H1 (cell line): ENCODE data around the gene UBN1. TPM values are rescaled to one million over a fixed set of nuclear protein-coding genes. Genes with fewer than 3 reads are reported as not detected.
A peak's percentile ranks its signal among the peaks of the same experiment; 100 is the strongest.

Experiments used
- CTCF ChIA-PET: fragments of 300-600 bp; sonication (Branson Sonifier 250); formaldehyde crosslinking; loops from one replicate; lab custom pipeline; 2021; ENCODE audit not compliant: partially characterized antibody; lab: Charles Lee
- POLR2A ChIA-PET: fragments of 300-600 bp; sonication (Branson Sonifier 250); formaldehyde crosslinking; loops from one replicate; lab custom pipeline; 2021; ENCODE audit warnings: inconsistent platforms; ENCODE audit not compliant: partially characterized antibody; lab: Charles Lee
- DNase-seq, 2 experiments: peaks; one replicate each; pipeline versions ENCODE4 v3.0.0 to v3.0.0-alpha.2; 2010 to 2022; ENCODE audit warnings: low spot score in 2 of 2, low read depth in 1 of 2, mixed read lengths in 1 of 2
- FAIRE-seq: peaks from 2 replicates; lab custom pipeline; 2011; peaks lifted over from hg19 to GRCh38; lab: Jason Lieb, UNC
- H2AFZ ChIP-seq: 2 replicates; pipeline ENCODE4 v1.8.1; 2012; ENCODE audit warnings: low read length, inconsistent platforms
- H2AK5ac ChIP-seq: 2 replicates; pipeline ENCODE4 v1.6.1; 2013; ENCODE audit warnings: low read depth, low read length
- H2BK120ac ChIP-seq: replicated peaks from 2 replicates; pipeline ENCODE3; 2013; ENCODE audit warnings: low read depth, low read length, inconsistent platforms
- H2BK12ac ChIP-seq: 2 replicates; pipeline ENCODE4 v1.6.1; 2013; ENCODE audit warnings: low read depth, low read length
- H2BK15ac ChIP-seq: 2 replicates; pipeline ENCODE4 v1.6.1; 2013; ENCODE audit warnings: low read length
- H2BK20ac ChIP-seq: 2 replicates; pipeline ENCODE4 v1.6.1; 2013; ENCODE audit warnings: low read length
- H2BK5ac ChIP-seq: 2 replicates; pipeline ENCODE4 v1.6.1; 2013; ENCODE audit warnings: low read depth, low read length
- H3K14ac ChIP-seq: 2 replicates; pipeline ENCODE4 v1.6.1; 2013; ENCODE audit warnings: inconsistent platforms; ENCODE audit not compliant: insufficient read length
- H3K18ac ChIP-seq: 2 replicates; pipeline ENCODE4 v1.6.1; 2013; ENCODE audit warnings: low read length; ENCODE audit errors: extremely low read depth
- H3K23ac ChIP-seq: 2 replicates; pipeline ENCODE4 v1.6.1; 2013; ENCODE audit warnings: inconsistent platforms; ENCODE audit not compliant: insufficient read length
- H3K23me2 ChIP-seq: 2 replicates; pipeline ENCODE4 v1.6.1; 2013; ENCODE audit warnings: low read depth, low read length
- H3K27ac ChIP-seq: 2 replicates; pipeline ENCODE4 v1.6.1; 2011; ENCODE audit warnings: low read depth, low read length, inconsistent platforms
- H3K27me3 ChIP-seq, 4 experiments: replicated peaks in 1 of 4; 1 replicate in 1 of 4; 2 replicates in 3 of 4; pipeline versions ENCODE4 v1.6.1 to v1.8.1; 2011 to 2013; ENCODE audit warnings: low read length in 3 of 4, mild to moderate bottlenecking in 3 of 4, inconsistent platforms in 2 of 4, mixed read lengths in 2 of 4, moderate library complexity in 1 of 4; ENCODE audit not compliant: control insufficient read depth in 3 of 4, insufficient read depth in 3 of 4; ENCODE audit errors: extremely low read depth in 1 of 4
- H3K36me3 ChIP-seq, 4 experiments: 2 replicates each; pipeline versions ENCODE4 v1.6.1 to v1.8.1; 2011 to 2013; ENCODE audit warnings: mild to moderate bottlenecking in 4 of 4, low read length in 3 of 4, moderate library complexity in 2 of 4, control low read depth in 1 of 4, inconsistent platforms in 1 of 4; ENCODE audit not compliant: insufficient read depth in 4 of 4, control insufficient read depth in 2 of 4
- H3K4ac ChIP-seq: replicated peaks from 2 replicates; pipeline ENCODE3; 2013; ENCODE audit warnings: low read length, low read depth, mixed read lengths, inconsistent platforms; ENCODE audit not compliant: insufficient read length
- H3K4me1 ChIP-seq, 4 experiments: replicated peaks in 1 of 4; 1 replicate in 1 of 4; 2 replicates in 3 of 4; pipeline versions ENCODE4 v1.6.1 to v1.8.1; 2011 to 2013; ENCODE audit warnings: low read length in 3 of 4, inconsistent platforms in 2 of 4, mixed read lengths in 1 of 4; ENCODE audit not compliant: insufficient read depth in 4 of 4, control insufficient read depth in 3 of 4
- H3K4me2 ChIP-seq, 2 experiments: 2 replicates each; pipeline versions ENCODE4 v1.6.1 to v1.8.1; 2011 to 2013; ENCODE audit warnings: low read depth in 2 of 2, low read length in 2 of 2, control low read depth in 1 of 2, inconsistent platforms in 1 of 2, mild to moderate bottlenecking in 1 of 2; ENCODE audit not compliant: insufficient read depth in 1 of 2
- H3K4me3 ChIP-seq, 4 experiments: fragments of 200-600, 300-600 bp in 1 of 4; sonication (generic), shearing (Covaris generic), sonication (Bioruptor Twin) in 1 of 4; 2 replicates each; pipeline versions ENCODE4 v1.5.1 to v1.8.1; 2011 to 2016; ENCODE audit warnings: low read length in 4 of 4, low read depth in 3 of 4, control low read depth in 2 of 4, inconsistent platforms in 2 of 4, mild to moderate bottlenecking in 2 of 4, mixed read lengths in 1 of 4, moderate library complexity in 1 of 4; ENCODE audit not compliant: insufficient read depth in 2 of 4; ENCODE audit errors: extremely low read depth in 1 of 4
- H3K56ac ChIP-seq: replicated peaks from 2 replicates; pipeline ENCODE3; 2013; ENCODE audit warnings: low read depth, mild to moderate bottlenecking, mixed read lengths, low read length, inconsistent platforms; ENCODE audit not compliant: insufficient read length
- H3K79me1 ChIP-seq: 2 replicates; pipeline ENCODE4 v1.6.1; 2013; ENCODE audit warnings: low read depth, low read length, control low read depth
- H3K79me2 ChIP-seq, 2 experiments: 2 replicates each; pipeline versions ENCODE4 v1.6.1 to v1.8.1; 2012 to 2013; ENCODE audit warnings: low read length in 2 of 2, mild to moderate bottlenecking in 2 of 2, inconsistent platforms in 1 of 2; ENCODE audit not compliant: insufficient read depth in 2 of 2, control insufficient read depth in 1 of 2
- H3K9ac ChIP-seq, 4 experiments: replicated peaks in 1 of 4; 1 replicate in 1 of 4; 2 replicates in 3 of 4; pipeline versions ENCODE4 v1.6.1 to v1.8.1; 2011 to 2013; ENCODE audit warnings: low read depth in 3 of 4, low read length in 3 of 4, control low read depth in 2 of 4, mild to moderate bottlenecking in 2 of 4, moderate library complexity in 2 of 4, inconsistent platforms in 1 of 4; ENCODE audit errors: extremely low read depth in 1 of 4
- H3K9me3 ChIP-seq, 2 experiments: 2 replicates each; pipeline versions ENCODE4 v1.6.1 to v1.8.1; 2012 to 2013; ENCODE audit warnings: mild to moderate bottlenecking in 2 of 2, moderate library complexity in 2 of 2, control low read depth in 1 of 2, inconsistent platforms in 1 of 2, low read depth in 1 of 2, low read length in 1 of 2, mixed read lengths in 1 of 2; ENCODE audit not compliant: insufficient read depth in 2 of 2
- H4K20me1 ChIP-seq, 2 experiments: replicated peaks in 1 of 2; 2 replicates each; pipeline versions ENCODE3 to v1.8.1; 2011 to 2013; ENCODE audit warnings: inconsistent platforms in 2 of 2, low read length in 2 of 2, mild to moderate bottlenecking in 1 of 2; ENCODE audit not compliant: insufficient read depth in 2 of 2, control insufficient read depth in 1 of 2
- H4K5ac ChIP-seq: 2 replicates; pipeline ENCODE4 v1.6.1; 2013; ENCODE audit warnings: low read length, low read depth, mixed read lengths, inconsistent platforms; ENCODE audit not compliant: insufficient read length
- H4K8ac ChIP-seq: 2 replicates; pipeline ENCODE4 v1.8.0; 2013; ENCODE audit warnings: mild to moderate bottlenecking, moderate library complexity, low read length, inconsistent platforms; ENCODE audit not compliant: insufficient read depth; ENCODE audit errors: extremely low read depth
- H4K91ac ChIP-seq: replicated peaks from 2 replicates; pipeline ENCODE3; 2013; ENCODE audit warnings: low read length, mixed read lengths, inconsistent platforms; ENCODE audit not compliant: insufficient read length
- BACH1 ChIP-seq: IDR thresholded peaks from 2 replicates; pipeline ENCODE4 v1.6.1; 2012; ENCODE audit warnings: low read length, improper control_type of control experiment
- CTBP2 ChIP-seq: IDR thresholded peaks from 2 replicates; pipeline ENCODE4 v1.7.0; 2011; ENCODE audit warnings: borderline replicate concordance, mild to moderate bottlenecking, moderate library complexity, mixed read lengths, low read length; ENCODE audit not compliant: insufficient read depth, insufficient read length
- JUND ChIP-seq: IDR thresholded peaks from 2 replicates; pipeline ENCODE4 v1.6.1; 2011; ENCODE audit warnings: mild to moderate bottlenecking, improper control_type of control experiment, low read length
- KDM4A ChIP-seq: IDR thresholded peaks from one replicate; pipeline ENCODE4 v1.7.1; 2012; ENCODE audit warnings: low read depth, mild to moderate bottlenecking, moderate library complexity, low read length, inconsistent platforms; ENCODE audit not compliant: severe bottlenecking
- PHF8 ChIP-seq: fragments of 200-600 bp; sonication (generic); conservative IDR thresholded peaks from 2 replicates; pipeline ENCODE4 v1.7.1; 2012; ENCODE audit warnings: low read depth, mild to moderate bottlenecking, inconsistent platforms, low read length, moderate library complexity
- POLR2A ChIP-seq, 2 experiments: IDR thresholded peaks; 1 replicate in 1 of 2; 2 replicates in 1 of 2; pipeline ENCODE4 v1.6.1; 2011; ENCODE audit warnings: low read depth in 2 of 2, low read length in 2 of 2, mild to moderate bottlenecking in 2 of 2; ENCODE audit errors: control extremely low read depth in 1 of 2
- RBBP5 ChIP-seq: IDR thresholded peaks from 2 replicates; pipeline ENCODE4 v1.7.1; 2012; ENCODE audit warnings: low read depth, mild to moderate bottlenecking, inconsistent platforms, low read length, moderate library complexity, borderline replicate concordance
- SAP30 ChIP-seq: fragments of 300-600 bp; sonication (generic); IDR thresholded peaks from 2 replicates; pipeline ENCODE4 v1.7.1; 2012; ENCODE audit warnings: low read length, moderate library complexity, mild to moderate bottlenecking, inconsistent platforms; ENCODE audit not compliant: insufficient read depth, insufficient replicate concordance
- SUZ12 ChIP-seq: fragments of 200-600 bp; sonication (generic); IDR thresholded peaks from 2 replicates; pipeline ENCODE4 v1.6.1; 2012; ENCODE audit warnings: mild to moderate bottlenecking, inconsistent platforms, low read length, moderate library complexity, mixed read lengths
- TEAD4 ChIP-seq: IDR thresholded peaks from 2 replicates; pipeline ENCODE4 v1.6.1; 2012; ENCODE audit warnings: low read depth, low read length, inconsistent platforms, mixed read lengths
- WGBS, 2 experiments: shearing (Covaris generic) in 1 of 2; methylation state at CpG; one replicate each; pipeline versions ENCODE4 v1.1.6 to v1.1.7; 2013 to 2015; ENCODE audit warnings: low lambda C conversion rate in 2 of 2, mixed read lengths in 2 of 2, inconsistent platforms in 1 of 2, low coverage in 1 of 2, missing lambda C conversion rate in 1 of 2; ENCODE audit not compliant: insufficient replicate concordance in 2 of 2, insufficient coverage in 1 of 2, insufficient read length in 1 of 2; ENCODE audit errors: extremely low coverage in 1 of 2, missing lambda C conversion rate in 1 of 2; 5-methylcytosine and 5-hydroxymethylcytosine counted together
- polyA plus RNA-seq, 7 experiments: library from polyadenylated mRNA; depleted of rRNA in 3 of 7; stranded (reverse) in 5 of 7; unstranded in 2 of 7; fragments of >200 nt in 5 of 7; fragments of 200-250 nt in 2 of 7; gene quantifications; 1 replicate in 5 of 7; 2 replicates in 1 of 7; 4 replicates in 1 of 7; pipeline versions ENCODE4 v1.2.1 to v1.2.3, GENCODE V29; 2011 to 2013; ENCODE audit warnings: missing spikeins in 2 of 7, mixed read lengths in 2 of 7
- total RNA-seq: library from RNA; stranded (reverse); fragmentation: NEBNext Ultra II Directional; extraction: Animal tissue kit (Norgen Biotek cat#: 25700); gene quantifications from 2 replicates; pipeline ENCODE4 v1.2.1, GENCODE V29; 2021
- TF ChIP-seq, protein P1 (sequence below): IDR thresholded peaks from 2 replicates; pipeline ENCODE4 v1.6.1; 2012; ENCODE audit warnings: inconsistent platforms
- TF ChIP-seq, protein P2 (sequence below): IDR thresholded peaks from 2 replicates; pipeline ENCODE4 v1.6.1; 2012; ENCODE audit warnings: inconsistent platforms

Gene UBN1
- total and polyA plus RNA-seq, 2 of the 8 experiments (the other 6 are each of a cell fraction or from before 2014, with no cell fraction given): 16.2 to 37.0 TPM

DNA sequence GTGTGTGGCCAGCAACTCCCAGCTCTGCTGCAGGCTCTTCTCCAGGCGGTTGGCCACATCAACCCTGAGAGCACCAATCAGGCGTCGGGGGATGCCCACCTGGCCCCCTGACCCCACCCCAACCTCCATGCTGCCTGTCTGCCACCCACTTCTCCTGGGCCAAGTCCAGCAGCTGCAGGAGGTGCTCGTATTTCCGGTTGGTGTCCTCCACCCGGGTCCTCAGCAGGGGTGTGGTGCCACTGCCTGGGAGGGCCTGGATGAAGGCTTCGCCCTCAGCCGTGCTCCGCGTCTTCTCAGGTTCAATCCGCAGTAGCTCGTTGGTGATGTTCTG lies 44.6 kb downstream of the UBN1 start:
- no peak overlapping the region for H2BK5ac ChIP-seq
- CTCF ChIA-PET: interaction anchor here (0.6 to 3.5 kb wide), 3 partner anchors 10 to 65 kb away, joined by 3 to 15 read pairs (median 4); no protein-coding TSS in a partner anchor

More for the DNA sequence above, 44.6 kb downstream of the UBN1 start:
- Histone ChIP-seq H3K9me3 (no peaks in the 10 kb centered on the region), H3K4me2 (no peak overlapping the region), H3K14ac (no peak overlapping the region), H3K18ac (no peak overlapping the region), H3K56ac (no peak overlapping the region), H3K4me3 (no peak overlapping the region), H2BK12ac (no peak overlapping the region), H4K5ac (no peak overlapping the region), H4K8ac (peak overlapping the region; percentile 46; the same call in 1 of the 2 replicates), H2BK120ac (no peak overlapping the region), H2AK5ac (no peak overlapping the region), H3K23ac (no peak overlapping the region), H3K27me3 (no peaks in the 10 kb centered on the region), H4K20me1 (peaks cover 0 to 3% of the 10 kb centered on the region in 2 experiments), H3K79me1 (no peaks in the 10 kb centered on the region), H2BK15ac (no peak overlapping the region), H3K9ac (no peak overlapping the region), H3K23me2 (no peaks in the 10 kb centered on the region), H2AFZ (no peak overlapping the region), H3K4me1 (no peaks in the 10 kb centered on the region), H3K4ac (no peak overlapping the region), H3K36me3 (peaks cover 5 to 38% (median 21%) of the 10 kb centered on the region in 4 experiments; a peak in 5 of 8 replicates), H4K91ac (no peak overlapping the region), H3K27ac (no peak overlapping the region), H3K79me2 (no peaks in the 10 kb centered on the region), H2BK20ac (no peak overlapping the region)
- DNase-seq: no peak
- FAIRE-seq: no peak
- WGBS, 2 experiments: 92% methylated on average over 12 of the region's 12 CpGs; no CpG with 5 or more reads in 1 of the 2 experiments
- POLR2A ChIA-PET: interaction anchor here (1.0 to 2.3 kb wide), 4 partner anchors 9 to 20 kb away, joined by 3 to 10 read pairs (median 6); no protein-coding TSS in a partner anchor
- TF ChIP-seq RBBP5 (no peak), SAP30 (no peak), JUND (no peak), BACH1 (no peak), SUZ12 (no peak), TEAD4 (no peak), KDM4A (no peak), POLR2A (IDR thresholded peaks at IDR 0.05; ENCODE audit: control extremely low read depth in 1 of 2, low read depth in 2 of 2, low read length in 2 of 2) (no peak), CTBP2 (no peak), PHF8 (no peak)
- TF ChIP-seq, protein P1, sequence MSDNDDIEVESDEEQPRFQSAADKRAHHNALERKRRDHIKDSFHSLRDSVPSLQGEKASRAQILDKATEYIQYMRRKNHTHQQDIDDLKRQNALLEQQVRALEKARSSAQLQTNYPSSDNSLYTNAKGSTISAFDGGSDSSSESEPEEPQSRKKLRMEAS: no peak
- TF ChIP-seq, protein P2, sequence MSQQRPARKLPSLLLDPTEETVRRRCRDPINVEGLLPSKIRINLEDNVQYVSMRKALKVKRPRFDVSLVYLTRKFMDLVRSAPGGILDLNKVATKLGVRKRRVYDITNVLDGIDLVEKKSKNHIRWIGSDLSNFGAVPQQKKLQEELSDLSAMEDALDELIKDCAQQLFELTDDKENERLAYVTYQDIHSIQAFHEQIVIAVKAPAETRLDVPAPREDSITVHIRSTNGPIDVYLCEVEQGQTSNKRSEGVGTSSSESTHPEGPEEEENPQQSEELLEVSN: no peak
